HepG2 (cell line): ENCODE data around the gene FIS1. TPM values are rescaled to one million over a fixed set of nuclear protein-coding genes. Genes with fewer than 3 reads are reported as not detected.

ENCODE experiments used
- CHD4 ChIP-seq: fragments of 200-600 bp; sonication (generic); IDR thresholded peaks from 2 replicates; pipeline ENCODE4 v1.7.0; 2017; ENCODE audit warnings: mild to moderate bottlenecking, low read length, borderline replicate concordance
- CREB1 ChIP-seq, 2 experiments: fragments of 450-650 bp in 1 of 2; IDR thresholded peaks; 2 replicates each; pipeline ENCODE4 v1.6.1; 2016 to 2017; ENCODE audit warnings: control low read depth in 1 of 2, mild to moderate bottlenecking in 1 of 2, missing compliant biosample characterization in 1 of 2, missing genetic modification characterization in 1 of 2
- CREM ChIP-seq, 2 experiments: sonication (generic) in 1 of 2; formaldehyde crosslinking in 1 of 2; IDR thresholded peaks; 2 replicates each; pipeline versions ENCODE4 v1.4.0 to v1.6.1; 2016 to 2020; ENCODE audit warnings: antibody characterized with exemption in 1 of 2, mild to moderate bottlenecking in 1 of 2, missing genetic modification reagents in 1 of 2
- ERF ChIP-seq: IDR thresholded peaks from 2 replicates; pipeline ENCODE4 v1.6.1; 2018; ENCODE audit warnings: missing biosample characterization, missing genetic modification reagents
- FOXA3 ChIP-seq: IDR thresholded peaks from 2 replicates; pipeline ENCODE4 v1.6.1; 2016; ENCODE audit warnings: missing genetic modification reagents, missing compliant biosample characterization
- FOXK2 ChIP-seq: fragments of 450-650 bp; IDR thresholded peaks from 2 replicates; pipeline ENCODE4 v1.6.1; 2016
- FOXP1 ChIP-seq, 2 experiments: fragments of 450-650 bp in 1 of 2; IDR thresholded peaks; 2 replicates each; pipeline ENCODE4 v1.6.1; 2017 to 2018; ENCODE audit warnings: antibody characterized with exemption in 1 of 2
- HDAC6 ChIP-seq: fragments of 200-600 bp; sonication (generic); IDR thresholded peaks from 2 replicates; pipeline ENCODE4 v1.7.0; 2017; ENCODE audit warnings: mild to moderate bottlenecking, antibody characterized with exemption, low read length, low read depth
- HMG20A ChIP-seq: IDR thresholded peaks from 2 replicates; pipeline ENCODE4 v1.6.1; 2016; ENCODE audit warnings: borderline replicate concordance
- HNF4G ChIP-seq, 2 experiments: sonication (generic) in 1 of 2; formaldehyde crosslinking in 1 of 2; IDR thresholded peaks; 2 replicates each; pipeline versions ENCODE4 v1.4.0 to v1.6.1; 2011 to 2020; ENCODE audit warnings: borderline replicate concordance in 2 of 2, low read depth in 2 of 2, mild to moderate bottlenecking in 2 of 2, low read length in 1 of 2, missing genetic modification reagents in 1 of 2, moderate library complexity in 1 of 2
- HNRNPL ChIP-seq: fragments of 200-400 bp; formaldehyde crosslinking; IDR thresholded peaks from 2 replicates; pipeline ENCODE4 v1.6.1; 2017; ENCODE audit warnings: mild to moderate bottlenecking, low read depth, low read length
- HOXA3 ChIP-seq: sonication (generic); formaldehyde crosslinking; IDR thresholded peaks from 2 replicates; pipeline ENCODE4 v1.5.0; 2020; ENCODE audit warnings: missing genetic modification reagents
- MED8 ChIP-seq: sonication (generic); formaldehyde crosslinking; IDR thresholded peaks from 2 replicates; pipeline ENCODE4 v1.8.1; 2023; ENCODE audit warnings: mild to moderate bottlenecking, missing genetic modification reagents; ENCODE audit not compliant: insufficient replicate concordance
- MIER3 ChIP-seq: IDR thresholded peaks from 2 replicates; pipeline ENCODE4 v1.6.1; 2016; ENCODE audit warnings: missing compliant biosample characterization, borderline replicate concordance
- NR2C2 ChIP-seq: sonication (generic); formaldehyde crosslinking; IDR thresholded peaks from 2 replicates; pipeline ENCODE4 v1.4.0; 2020; ENCODE audit warnings: missing genetic modification reagents, mild to moderate bottlenecking, moderate library complexity, borderline replicate concordance
- POLR2A ChIP-seq, 2 experiments: IDR thresholded peaks; 2 replicates each; pipeline ENCODE4 v1.6.1; 2011; ENCODE audit warnings: low read depth in 2 of 2, low read length in 2 of 2, mild to moderate bottlenecking in 1 of 2, moderate library complexity in 1 of 2; ENCODE audit not compliant: insufficient read depth in 1 of 2
- PRPF4 ChIP-seq: fragments of 200-400 bp; formaldehyde crosslinking; IDR thresholded peaks from 2 replicates; pipeline ENCODE4 v1.6.1; 2016; ENCODE audit warnings: low read length, low read depth; ENCODE audit not compliant: poor library complexity, severe bottlenecking
- RFXAP ChIP-seq: sonication (generic); formaldehyde crosslinking; IDR thresholded peaks from 2 replicates; pipeline ENCODE4 v1.4.0; 2020; ENCODE audit warnings: missing genetic modification reagents, borderline replicate concordance
- SATB2 ChIP-seq: sonication (generic); formaldehyde crosslinking; IDR thresholded peaks from 2 replicates; pipeline ENCODE4 v1.5.0; 2020; ENCODE audit warnings: missing genetic modification reagents
- SOX5 ChIP-seq: IDR thresholded peaks from 2 replicates; pipeline ENCODE4 v1.6.1; 2016; ENCODE audit warnings: borderline replicate concordance
- TARDBP ChIP-seq: sonication (generic); formaldehyde crosslinking; IDR thresholded peaks from 2 replicates; pipeline ENCODE4 v1.8.0; 2022; ENCODE audit warnings: mild to moderate bottlenecking, missing genetic modification reagents
- TSC22D2 ChIP-seq: sonication (generic); formaldehyde crosslinking; IDR thresholded peaks from 2 replicates; pipeline ENCODE4 v1.5.1; 2020; ENCODE audit warnings: missing genetic modification reagents, mild to moderate bottlenecking, borderline replicate concordance
- ZFP82 ChIP-seq: sonication (generic); formaldehyde crosslinking; IDR thresholded peaks from 2 replicates; pipeline ENCODE4 v1.5.1; 2020; ENCODE audit warnings: mild to moderate bottlenecking, missing genetic modification reagents, borderline replicate concordance
- ZNF629 ChIP-seq: sonication (generic); formaldehyde crosslinking; conservative IDR thresholded peaks from 2 replicates; pipeline ENCODE4 v1.5.0; 2020; ENCODE audit warnings: missing genetic modification reagents
- ZNF776 ChIP-seq: sonication (generic); formaldehyde crosslinking; IDR thresholded peaks from 2 replicates; pipeline ENCODE4 v1.4.0; 2020; ENCODE audit warnings: mild to moderate bottlenecking, missing genetic modification reagents
- ZNF780A ChIP-seq: sonication (generic); formaldehyde crosslinking; IDR thresholded peaks from 2 replicates; pipeline ENCODE4 v1.8.0; 2022; ENCODE audit warnings: mild to moderate bottlenecking, missing genetic modification reagents, moderate library complexity
- polyA plus RNA-seq, 8 experiments: library from polyadenylated mRNA; depleted of rRNA in 3 of 8; stranded (reverse) in 7 of 8; unstranded in 1 of 8; fragments of >200 nt; fragmentation: Illumina TruSeq in 4 of 8; extraction: Trizol in 4 of 8; gene quantifications; 2 replicates each; pipeline versions ENCODE4 v1.2.1 to v1.2.3, GENCODE V29; 2011 to 2016; ENCODE audit warnings: low read depth in 4 of 8, missing spikeins in 1 of 8, mixed read lengths in 1 of 8; ENCODE audit not compliant: insufficient read depth in 1 of 8
- total RNA-seq, 5 experiments: library from RNA; depleted of rRNA; stranded (reverse); fragments of >200 nt; fragmentation: Illumina TruSeq; extraction: Trizol; gene quantifications; 2 replicates each; pipeline ENCODE4 v1.2.3, GENCODE V29; 2016; ENCODE audit warnings: low read depth in 1 of 5
- TF ChIP-seq, protein P1 (sequence below): sonication (generic); formaldehyde crosslinking; IDR thresholded peaks from 2 replicates; pipeline ENCODE4 v1.4.0; 2020; ENCODE audit warnings: mild to moderate bottlenecking, low read depth, missing genetic modification reagents
- TF ChIP-seq, protein P2 (sequence below): sonication (generic); formaldehyde crosslinking; IDR thresholded peaks from 2 replicates; pipeline ENCODE4 v1.4.0; 2020; ENCODE audit warnings: mild to moderate bottlenecking, missing genetic modification reagents
- TF ChIP-seq, protein P3 (sequence below): sonication (generic); formaldehyde crosslinking; IDR thresholded peaks from 2 replicates; pipeline ENCODE4 v1.5.0; 2020; ENCODE audit warnings: missing genetic modification reagents

The FIS1 gene
- total and polyA plus RNA-seq, 2 of the 13 experiments (the other 11 are each of a cell fraction or from before 2014, with no cell fraction given) = 97.5 to 101 TPM

DNA sequence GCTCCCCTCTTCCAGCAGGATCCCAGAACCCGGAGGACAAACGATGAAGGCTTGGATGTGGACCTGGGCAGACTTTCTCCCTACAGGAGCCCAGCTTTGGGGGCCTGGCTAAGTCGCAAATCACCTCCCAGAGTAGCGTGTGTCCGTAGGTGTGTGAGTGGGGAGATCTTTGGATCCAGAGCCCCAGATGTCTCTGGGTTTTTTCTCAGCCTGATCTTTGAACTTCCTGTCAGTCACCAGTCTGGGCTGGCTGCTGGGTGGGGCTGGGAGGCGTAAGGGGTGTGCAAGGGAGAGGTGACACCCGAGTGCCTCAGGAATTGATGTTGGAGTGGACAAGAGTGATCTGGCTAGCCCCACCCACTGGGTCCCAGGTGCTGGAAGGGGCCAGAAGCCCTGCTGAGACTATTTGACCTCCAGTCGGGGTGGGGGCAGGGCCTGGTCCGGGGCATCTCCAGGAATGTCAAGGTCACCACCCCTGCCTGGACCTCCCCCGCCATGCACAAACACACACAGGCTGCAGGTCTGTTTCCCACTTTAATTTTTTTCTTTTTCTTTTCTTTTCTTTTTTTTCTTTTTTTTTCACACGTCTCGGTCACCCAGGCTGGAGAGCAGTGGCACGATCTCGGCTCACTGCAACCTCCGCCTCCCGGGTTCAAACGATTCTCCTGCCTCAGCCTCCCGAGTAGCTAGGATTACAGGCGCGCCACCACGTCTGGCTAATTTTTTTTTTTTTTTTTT is 43.9 kb downstream of the FIS1 start, which contains the start of gene MOGAT3 (continued):
- TF ChIP-seq RFXAP (CRISPR knock-in tag) (peak; percentile 42; the same call in 1 of the 2 replicates), FOXA3 (CRISPR knock-in tag) (peak; percentile 75), FOXP1 (IDR thresholded peaks at IDR 0.05) (peak; percentile 43; the same call in 1 of the 2 replicates), FOXP1 (CRISPR knock-in tag; IDR thresholded peaks at IDR 0.05) (peak; percentile 65), POLR2A (IDR thresholded peaks at IDR 0.05; ENCODE audit: insufficient read depth in 1 of 2, low read depth in 2 of 2, low read length in 2 of 2) (peak; percentile 91 to 95), ZNF629 (CRISPR knock-in tag) (no peak), CREM (IDR thresholded peaks at IDR 0.05) (peak; percentile 76), CREM (CRISPR knock-in tag; IDR thresholded peaks at IDR 0.05) (0 out of 2 replicates have a peak, but pooled peaks have one; percentile 8), ZNF780A (CRISPR knock-in tag) (0 out of 2 replicates have a peak, but pooled peaks have one; percentile 53), ZFP82 (CRISPR knock-in tag) (peak; percentile 24; the same call in 1 of the 2 replicates), CHD4 (peak; percentile 82; the same call in 1 of the 2 replicates), HNRNPL (no peak), SATB2 (CRISPR knock-in tag) (no peak), SOX5 (peak; percentile 82), FOXK2 (peak; percentile 53; the same call in 1 of the 2 replicates), HOXA3 (CRISPR knock-in tag) (peak; percentile 81), MED8 (CRISPR knock-in tag) (peak; percentile 53), ZNF776 (CRISPR knock-in tag) (no peak; the same call in 1 of the 2 replicates), HDAC6 (no peak), CREB1 (IDR thresholded peaks at IDR 0.05) (peak; percentile 40), CREB1 (CRISPR knock-in tag; IDR thresholded peaks at IDR 0.05) (no peak), HMG20A (CRISPR knock-in tag) (no peak; the same call in 1 of the 2 replicates), TSC22D2 (CRISPR knock-in tag) (peak; percentile 31; the same call in 1 of the 2 replicates), TARDBP (CRISPR knock-in tag) (peak; percentile 80; the same call in 1 of the 2 replicates), PRPF4 (peak; percentile 51), NR2C2 (CRISPR knock-in tag) (peak; percentile 85), HNF4G (IDR thresholded peaks at IDR 0.05; ENCODE audit: borderline replicate concordance, low read depth, low read length) (peak; percentile 90), HNF4G (CRISPR knock-in tag; IDR thresholded peaks at IDR 0.05; ENCODE audit: borderline replicate concordance, low read depth) (peak; percentile 76; the same call in 1 of the 2 replicates), ERF (peak; percentile 95), MIER3 (CRISPR knock-in tag) (peak; percentile 80; the same call in 1 of the 2 replicates)
- TF ChIP-seq, protein P1, sequence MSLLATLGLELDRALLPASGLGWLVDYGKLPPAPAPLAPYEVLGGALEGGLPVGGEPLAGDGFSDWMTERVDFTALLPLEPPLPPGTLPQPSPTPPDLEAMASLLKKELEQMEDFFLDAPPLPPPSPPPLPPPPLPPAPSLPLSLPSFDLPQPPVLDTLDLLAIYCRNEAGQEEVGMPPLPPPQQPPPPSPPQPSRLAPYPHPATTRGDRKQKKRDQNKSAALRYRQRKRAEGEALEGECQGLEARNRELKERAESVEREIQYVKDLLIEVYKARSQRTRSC (CRISPR knock-in tag) = no peak
- TF ChIP-seq, protein P2, sequence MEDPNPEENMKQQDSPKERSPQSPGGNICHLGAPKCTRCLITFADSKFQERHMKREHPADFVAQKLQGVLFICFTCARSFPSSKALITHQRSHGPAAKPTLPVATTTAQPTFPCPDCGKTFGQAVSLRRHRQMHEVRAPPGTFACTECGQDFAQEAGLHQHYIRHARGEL (CRISPR knock-in tag) = no peak
- TF ChIP-seq, protein P3, sequence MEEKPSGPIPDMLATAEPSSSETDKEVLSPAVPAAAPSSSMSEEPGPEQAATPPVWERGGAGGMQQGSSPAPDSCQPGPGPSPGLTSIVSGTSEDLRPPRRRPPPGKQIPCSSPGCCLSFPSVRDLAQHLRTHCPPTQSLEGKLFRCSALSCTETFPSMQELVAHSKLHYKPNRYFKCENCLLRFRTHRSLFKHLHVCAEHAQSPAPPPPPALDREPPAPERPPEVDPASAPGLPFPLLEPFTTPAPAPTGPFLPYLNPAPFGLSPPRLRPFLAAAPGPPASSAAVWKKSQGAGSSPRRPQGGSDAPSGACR = 0 out of 2 replicates have a peak, but pooled peaks have one; percentile 28
